GM21447 (cell line): ENCODE measurements around the gene PLEKHG4.

Source experiments
- ATAC-seq: cut with Tn5 transposase; IDR thresholded peaks from one replicate; pipeline ENCODE4 v1.9.1; 2021; ENCODE audit not compliant: unreplicated experiment

PLEKHG4 gene

GRCh38 chr16:67244387-67245185 is 34.7 kb upstream of the PLEKHG4 start:
- ATAC-seq: peak; percentile 53

DNA sequence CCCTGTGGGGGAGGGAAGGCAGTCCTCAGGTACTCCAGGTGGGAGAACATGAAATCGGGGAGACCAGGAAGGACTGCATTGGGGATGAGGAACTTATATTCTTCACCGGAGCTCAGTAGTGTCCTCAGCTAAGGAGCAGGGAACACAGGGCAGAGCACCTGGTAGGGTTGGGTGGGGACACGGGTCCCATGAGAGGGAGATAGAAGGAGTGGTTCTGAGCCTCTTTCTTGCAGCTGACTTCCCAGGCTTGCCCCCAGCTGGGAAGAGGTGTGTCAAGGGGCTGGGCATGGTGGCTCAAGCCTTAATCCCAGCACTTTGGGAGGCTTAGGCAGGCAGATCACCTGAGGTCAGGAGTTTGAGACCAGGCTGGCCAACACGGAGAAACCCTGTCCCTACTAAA is 34.1 kb upstream of the PLEKHG4 start:
- no peak for ATAC-seq

GRCh38 chr16:67245674-67246080 is 33.7 kb upstream of the PLEKHG4 start:
- ATAC-seq: no peak

- peak; percentile 19 for ATAC-seq
Observed at GRCh38 chr16:67246081-67246755, 33.1 kb upstream of the PLEKHG4 start.

GRCh38 chr16:67246756-67247191 is 32.6 kb upstream of the PLEKHG4 start:
- peak; percentile 22 for ATAC-seq

- peak; percentile 42 for ATAC-seq
Observed at GRCh38 chr16:67247192-67248072, 31.9 kb upstream of the PLEKHG4 start, which contains the start of gene FHOD1. Gene FHOD1 (minus strand): TSS chr16:67247481. CDS start chr16:67247410, 71 bp downstream.

DNA sequence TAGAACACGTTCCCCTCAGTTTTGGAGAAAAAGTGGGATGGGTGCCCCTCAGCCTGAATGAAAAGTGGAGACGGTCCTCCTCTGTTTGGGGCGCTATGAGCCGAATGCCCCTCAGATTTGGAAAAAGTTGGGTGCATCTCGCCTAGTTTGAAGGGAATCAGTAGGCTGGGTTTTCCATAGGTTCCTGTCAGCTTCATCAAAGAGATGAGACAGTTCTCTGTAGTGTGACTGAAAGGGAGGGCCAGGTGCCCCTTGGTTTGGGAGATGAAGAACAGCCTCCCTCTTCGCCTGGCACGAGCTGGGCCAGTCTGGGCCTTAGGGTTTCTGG is 31.3 kb upstream of the PLEKHG4 start:
- ATAC-seq: no peak

- ATAC-seq: no peak
Observed at GRCh38 chr16:67248401-67249177, 30.7 kb upstream of the PLEKHG4 start, which contains the start of gene SLC9A5. Gene SLC9A5 (plus strand): TSS chr16:67248979. CDS start chr16:67249015, 36 bp downstream.

DNA sequence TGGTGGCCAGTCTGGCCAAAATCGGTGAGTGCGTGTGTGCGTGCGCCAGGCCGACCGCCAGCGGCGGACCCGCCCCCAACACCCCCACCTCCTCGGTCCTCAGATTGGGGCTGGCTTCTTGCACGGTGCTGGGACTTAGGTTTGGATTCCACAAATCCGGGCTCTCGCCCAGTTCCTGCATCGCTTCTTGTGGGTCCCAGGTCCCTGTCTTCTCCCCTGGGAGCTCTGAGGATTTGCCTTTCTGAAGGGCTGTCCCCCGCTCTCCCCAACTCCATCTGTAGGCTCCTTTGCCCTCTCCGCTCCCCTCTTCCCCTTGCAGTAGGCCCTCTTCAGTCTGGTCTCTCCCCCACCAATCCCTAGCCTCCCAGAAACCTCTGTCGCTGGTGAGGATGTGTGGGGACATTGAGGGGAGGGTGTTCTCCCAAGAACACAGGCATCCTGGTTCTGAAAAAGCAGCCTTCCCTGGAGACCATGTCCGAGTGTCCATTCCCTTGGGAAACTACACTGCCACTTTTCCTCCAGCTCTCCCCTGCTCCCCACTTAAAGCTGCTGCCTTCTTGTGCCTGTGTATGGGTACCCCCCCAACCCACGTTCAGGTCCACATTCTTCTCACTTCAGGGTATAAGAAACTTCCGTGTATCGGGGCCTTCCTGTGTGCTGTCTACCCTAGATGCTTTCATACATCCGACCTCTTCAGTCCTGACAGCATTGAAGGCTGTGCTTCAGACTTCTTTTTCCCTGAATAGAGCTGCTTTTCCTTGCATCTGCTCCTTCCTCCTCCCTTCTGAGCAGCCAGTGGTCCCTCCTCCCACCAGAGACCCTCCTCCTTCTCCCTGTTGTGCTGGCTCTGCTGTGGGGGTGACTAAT is 29.9 kb upstream of the PLEKHG4 start:
- no peak for ATAC-seq

- no peak for ATAC-seq
Observed at GRCh38 chr16:67250045-67250327, 29.3 kb upstream of the PLEKHG4 start.

DNA sequence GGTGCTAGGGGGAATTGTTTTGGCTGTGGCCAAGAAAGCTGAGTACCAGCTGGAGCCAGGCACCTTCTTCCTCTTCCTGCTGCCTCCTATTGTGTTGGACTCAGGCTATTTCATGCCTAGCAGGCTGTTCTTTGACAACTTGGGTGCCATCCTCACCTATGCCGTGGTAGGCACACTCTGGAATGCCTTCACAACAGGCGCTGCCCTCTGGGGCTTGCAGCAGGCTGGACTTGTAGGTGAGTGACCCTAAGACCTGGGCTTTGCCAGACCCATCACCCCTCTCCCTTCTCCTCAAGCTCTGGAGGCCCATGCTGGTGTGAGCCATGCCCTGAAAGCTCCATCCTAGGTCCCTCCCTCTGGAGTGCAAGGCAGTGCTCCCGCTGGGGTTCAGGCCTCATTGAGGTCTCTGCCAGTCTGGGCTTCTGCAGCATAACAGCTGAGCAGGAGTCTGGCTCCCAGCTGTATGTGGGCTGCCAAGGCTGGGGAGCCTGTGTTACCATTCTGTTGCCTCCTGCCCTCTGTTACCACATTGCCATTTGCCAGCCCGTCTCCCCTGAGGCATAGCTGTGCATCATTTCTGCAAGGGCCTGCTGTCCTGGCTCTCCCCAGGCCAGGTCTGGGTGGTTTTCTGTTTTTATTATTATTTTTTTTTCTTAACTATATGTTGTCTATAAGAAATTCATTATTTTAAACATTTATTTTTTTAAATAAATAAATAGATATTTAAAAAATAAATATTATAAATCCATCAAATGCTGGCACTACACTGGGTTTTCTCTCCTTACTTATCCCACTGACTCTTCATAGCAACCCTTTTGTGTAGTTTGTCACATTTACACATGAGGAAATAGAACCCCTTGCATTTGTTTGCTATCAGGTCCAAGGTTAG is 26.5 kb upstream of the PLEKHG4 start:
- ATAC-seq: no peak

GRCh38 chr16:67254801-67255552 is 24.4 kb upstream of the PLEKHG4 start:
- no peak for ATAC-seq

- ATAC-seq: no peak
Observed at GRCh38 chr16:67255553-67256221, 23.6 kb upstream of the PLEKHG4 start.

DNA sequence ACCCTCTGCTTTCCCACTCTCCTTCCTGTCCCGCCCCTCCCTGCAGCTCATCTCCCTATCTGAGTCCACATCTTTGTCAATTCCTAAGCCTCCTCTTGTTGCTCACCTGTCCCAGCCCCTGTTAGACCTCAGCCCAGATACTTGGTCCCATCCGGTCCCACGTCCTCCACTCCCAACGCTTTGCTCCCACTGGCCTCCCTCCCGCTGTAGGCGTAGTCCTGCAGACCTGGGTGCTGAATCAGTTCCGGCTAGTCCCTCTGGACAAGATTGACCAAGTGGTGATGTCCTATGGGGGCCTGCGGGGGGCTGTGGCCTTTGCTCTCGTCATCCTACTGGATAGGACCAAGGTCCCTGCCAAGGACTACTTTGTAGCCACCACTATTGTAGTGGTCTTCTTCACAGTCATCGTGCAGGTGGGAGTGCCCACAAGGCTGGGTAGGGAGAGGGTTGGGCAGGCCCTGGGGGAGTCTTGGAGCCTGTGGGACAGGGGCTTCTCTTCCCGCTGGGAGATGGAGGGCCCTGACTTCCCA is 22.6 kb upstream of the PLEKHG4 start:
- no peak for ATAC-seq

DNA sequence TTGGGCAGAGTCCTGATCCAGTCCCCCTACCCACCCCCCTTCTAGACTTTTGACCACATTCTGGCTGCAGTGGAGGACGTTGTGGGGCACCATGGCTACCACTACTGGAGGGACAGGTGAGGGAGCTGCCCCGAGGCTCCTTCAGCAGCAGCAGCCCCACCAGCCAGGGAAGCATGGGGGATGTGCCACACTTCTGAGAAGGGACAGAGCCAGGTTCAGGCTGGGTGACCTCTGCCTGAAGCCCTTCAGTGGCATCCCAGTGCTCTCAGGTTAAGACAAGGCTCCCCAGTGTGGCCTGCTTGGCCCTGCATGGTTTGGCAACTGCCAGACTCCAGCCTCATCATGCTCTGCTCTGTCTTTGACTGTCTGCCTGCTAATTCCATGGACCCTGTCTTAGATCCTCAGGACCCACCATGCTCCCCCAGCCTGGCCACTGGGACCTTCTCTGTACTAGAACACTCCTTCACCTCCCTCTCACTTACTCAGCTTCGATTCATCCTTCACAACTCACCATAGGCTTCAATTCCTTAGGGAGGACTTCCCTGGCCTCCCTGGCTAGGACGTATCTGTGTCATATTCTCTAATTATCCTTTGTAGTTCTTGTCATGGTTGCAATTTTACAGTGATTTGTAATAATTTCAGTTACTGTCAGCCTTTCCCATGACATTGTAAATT is 21.7 kb upstream of the PLEKHG4 start:
- no peak for ATAC-seq

- no peak for ATAC-seq
Observed at GRCh38 chr16:67258161-67258835, 21.0 kb upstream of the PLEKHG4 start.
